NOMO-1 treated with DMSO at 0.1 percent for 48 hours (cell line): ENCODE measurements around the gene MGAT4A.

Source experiments
- DNase-seq: peaks from one replicate; lab custom pipeline; 2025; ENCODE audit not compliant: unreplicated experiment; lab: John Stamatoyannopoulos, UW

MGAT4A gene

DNA sequence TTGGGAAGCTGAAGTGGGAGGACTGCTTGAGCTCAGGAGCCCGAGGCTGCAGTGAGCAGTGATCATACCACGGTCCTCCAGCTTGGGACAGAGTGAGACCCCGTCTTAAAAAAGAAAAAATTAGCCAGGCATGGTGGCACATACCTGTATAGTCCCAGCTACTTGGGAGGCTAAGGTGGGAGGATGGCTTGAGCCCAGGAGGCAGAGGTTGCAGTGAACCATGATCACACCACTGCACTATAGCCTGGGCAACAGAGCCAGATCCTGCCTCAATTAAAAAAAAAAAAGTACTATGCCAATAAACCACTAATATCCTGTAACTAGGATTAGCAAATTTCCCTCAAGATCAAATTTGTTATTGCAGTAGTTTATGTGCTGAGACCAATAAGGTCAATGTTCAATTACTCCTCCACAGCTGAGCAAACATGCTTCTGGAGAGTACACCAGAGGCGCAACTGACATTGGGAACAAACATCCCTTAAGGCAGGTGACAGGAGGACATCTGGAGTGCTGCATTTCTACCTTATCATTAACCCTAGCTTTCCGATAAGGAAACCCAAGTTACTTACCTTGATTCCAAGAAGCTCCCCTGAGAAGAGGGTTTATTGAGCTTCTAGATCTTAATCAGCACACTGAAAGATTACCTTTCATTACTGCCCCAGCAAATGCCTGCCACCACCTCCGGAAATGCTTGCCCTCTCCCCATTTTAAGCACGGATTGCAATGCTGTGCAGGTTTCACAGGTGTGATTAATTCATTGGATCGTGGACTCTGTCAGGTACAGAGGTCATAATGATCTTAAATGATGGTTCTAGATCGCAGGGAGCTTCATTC, 26.2 kb downstream of the MGAT4A start:
- no peak for DNase-seq

DNA sequence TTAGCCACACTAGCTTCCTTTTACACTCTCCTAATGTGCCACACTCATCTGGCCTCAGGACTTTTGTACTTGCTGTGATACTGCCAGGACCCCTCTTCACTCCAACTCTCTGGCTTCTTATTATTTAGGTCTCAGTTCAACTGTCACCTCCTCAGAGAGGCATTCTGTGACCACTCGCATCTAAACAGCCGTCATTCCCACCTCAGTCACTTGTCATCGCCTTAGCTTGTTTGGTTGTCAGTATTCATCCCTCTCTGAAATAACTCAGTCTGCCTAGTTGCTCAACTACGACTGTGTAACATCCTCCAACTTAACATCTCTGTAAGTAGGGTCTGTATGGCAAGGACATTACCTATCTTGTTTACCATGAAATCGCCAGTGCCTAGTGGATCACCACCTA, 27.2 kb downstream of the MGAT4A start:
- no peak for DNase-seq

DNA sequence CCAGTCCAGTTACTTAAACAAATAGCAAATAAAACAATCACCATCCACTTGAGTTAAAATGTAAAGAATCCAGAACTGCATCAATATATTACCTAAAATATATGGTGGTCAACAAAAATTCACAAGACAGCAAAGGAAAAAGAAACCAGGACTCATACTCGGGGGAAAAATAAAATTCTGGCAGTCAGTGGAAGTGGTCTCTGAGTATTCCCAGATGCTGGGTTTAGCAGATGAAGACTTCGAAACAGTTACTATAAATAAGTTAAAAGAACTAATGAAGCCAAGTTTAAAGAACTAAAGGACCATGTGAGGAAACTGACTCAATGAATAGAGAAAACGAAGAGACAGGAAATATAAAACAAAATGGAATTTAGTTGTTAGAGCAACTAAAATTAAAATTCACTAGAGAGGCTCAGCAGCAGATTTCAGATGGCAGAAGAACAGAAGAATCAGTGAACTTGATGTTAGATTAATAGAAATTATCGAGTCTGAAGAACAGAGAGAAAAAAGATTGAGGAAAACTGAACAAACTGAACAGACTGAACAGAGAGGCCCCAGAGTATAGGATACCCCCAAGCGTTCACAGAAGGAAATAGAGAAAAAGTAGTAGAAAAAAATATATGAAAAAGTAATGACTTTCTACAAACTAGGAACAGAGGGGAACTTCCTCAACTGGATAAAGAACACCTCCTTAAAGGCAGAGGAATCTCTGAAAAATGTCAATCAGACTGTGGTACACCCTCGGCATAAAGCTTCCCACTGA, 27.9 kb downstream of the MGAT4A start:
- DNase-seq: no peak

DNA sequence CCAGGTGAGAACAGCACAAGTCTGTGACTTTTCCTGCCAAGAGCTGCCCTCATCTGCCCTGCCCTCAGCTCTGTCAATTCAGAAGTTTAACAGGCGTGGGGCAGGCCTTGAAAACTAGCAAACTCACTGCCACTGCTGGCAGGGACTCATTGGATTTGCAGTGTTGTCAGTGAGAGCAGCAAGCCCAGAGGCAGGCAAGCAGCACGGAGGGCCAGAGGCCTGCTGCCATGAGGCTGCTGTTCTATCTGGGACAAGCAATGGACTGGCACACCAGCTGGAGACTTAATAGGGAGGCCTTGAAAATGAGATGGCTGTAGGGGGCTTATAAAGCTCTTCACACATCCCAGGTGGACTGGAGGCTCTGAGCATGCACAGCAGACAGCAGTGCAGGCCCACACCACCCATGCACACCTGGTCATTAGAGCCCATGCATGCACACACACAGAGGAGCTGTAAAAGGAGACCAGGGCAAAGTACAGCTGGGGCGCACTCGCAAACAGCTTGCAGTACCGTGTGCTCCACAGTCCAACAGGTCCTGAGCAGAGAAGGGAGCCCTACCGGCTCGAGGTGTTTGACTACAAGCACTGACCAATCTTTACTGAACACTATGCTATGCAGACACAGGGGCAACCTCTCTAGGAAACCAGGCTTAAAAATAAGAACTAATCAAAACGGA, 28.7 kb downstream of the MGAT4A start:
- DNase-seq: no peak

DNA sequence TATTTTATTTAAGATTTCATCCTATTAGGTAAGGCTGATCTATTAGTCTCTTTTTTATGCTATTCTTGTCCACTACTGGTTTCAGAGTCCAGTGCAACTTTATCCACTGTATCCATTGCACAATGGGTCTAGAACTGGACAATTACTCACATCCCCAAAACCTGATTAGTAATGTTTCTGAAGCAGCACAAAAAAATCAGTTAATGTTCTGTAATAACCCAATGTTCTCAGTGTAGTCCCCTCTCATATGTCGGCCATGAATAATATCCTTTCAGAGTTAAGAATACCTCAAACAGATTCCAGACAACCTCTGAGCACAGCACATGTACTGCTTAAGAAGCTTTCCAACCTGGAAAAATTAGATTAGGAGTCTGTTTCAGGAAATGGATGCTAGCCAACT, 29.7 kb downstream of the MGAT4A start:
- DNase-seq: no peak

DNA sequence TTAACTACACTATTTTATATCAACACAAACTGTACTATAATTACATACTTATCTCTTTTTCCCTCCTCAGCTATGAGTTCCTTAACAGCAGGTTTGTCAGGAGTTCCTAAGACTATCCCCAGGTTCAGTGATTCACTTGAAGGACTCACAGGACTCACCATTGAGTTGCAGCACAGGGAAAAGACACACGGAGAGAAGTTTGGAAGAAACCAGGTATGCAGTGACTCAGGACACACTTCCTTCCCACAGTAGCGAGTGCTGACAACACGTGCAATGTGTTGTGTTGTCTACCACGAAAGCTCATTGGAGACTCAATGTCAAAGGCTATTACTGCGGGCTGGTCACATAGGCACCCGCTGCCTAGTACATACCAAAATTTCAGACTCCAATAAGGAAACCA, 32.0 kb downstream of the MGAT4A start:
- DNase-seq: no peak

DNA sequence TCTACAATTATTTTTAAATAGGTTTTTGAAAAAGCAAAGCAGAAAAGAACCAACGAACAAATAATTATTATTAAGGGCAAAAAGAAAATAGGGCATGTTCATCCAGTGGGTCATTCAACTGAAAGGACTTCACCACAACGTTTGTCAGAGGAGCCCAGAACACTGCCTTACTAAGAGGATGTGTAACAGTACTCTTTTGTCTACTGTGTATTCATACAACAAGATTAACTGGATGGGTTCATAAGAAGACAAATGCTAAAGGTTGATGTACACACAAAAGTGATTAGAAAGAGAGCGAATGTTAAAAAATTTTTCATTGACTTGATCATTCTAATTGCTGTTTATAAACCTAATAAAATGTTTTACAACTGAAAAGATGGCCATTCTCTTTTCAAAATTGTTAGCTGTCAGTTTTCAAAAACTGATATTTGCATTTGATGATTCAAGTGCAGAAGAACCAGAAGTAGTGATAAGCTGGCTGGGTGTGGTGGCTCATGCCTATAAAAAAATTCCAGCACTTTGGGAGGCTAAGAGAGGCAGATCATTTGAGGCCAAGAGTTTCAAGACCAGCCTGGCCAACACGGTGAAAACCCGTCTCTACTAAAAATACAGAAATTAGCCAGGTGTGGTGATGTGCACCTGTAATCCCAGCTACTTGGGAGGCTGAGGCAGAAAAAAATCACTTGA, 33.1 kb downstream of the MGAT4A start:
- no peak for DNase-seq

DNA sequence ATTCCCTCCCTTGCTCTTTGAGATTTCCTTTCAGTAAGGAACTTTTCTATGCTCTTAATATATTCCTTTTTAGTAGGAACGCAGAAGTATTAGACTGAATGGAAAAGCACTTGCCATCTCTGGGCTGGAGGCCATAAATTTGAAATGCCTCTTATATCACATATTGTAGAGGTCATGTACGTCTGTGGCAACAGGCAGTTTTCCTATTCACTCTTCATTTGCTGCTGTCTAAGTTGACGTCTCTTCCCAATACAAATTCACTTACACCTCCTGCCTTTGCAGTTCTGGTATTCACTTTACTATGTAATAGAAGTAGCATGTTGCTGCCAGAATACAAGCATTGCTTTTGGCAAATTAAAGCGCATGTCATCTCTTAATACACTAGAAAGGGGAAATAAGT, 34.7 kb downstream of the MGAT4A start:
- DNase-seq: no peak

DNA sequence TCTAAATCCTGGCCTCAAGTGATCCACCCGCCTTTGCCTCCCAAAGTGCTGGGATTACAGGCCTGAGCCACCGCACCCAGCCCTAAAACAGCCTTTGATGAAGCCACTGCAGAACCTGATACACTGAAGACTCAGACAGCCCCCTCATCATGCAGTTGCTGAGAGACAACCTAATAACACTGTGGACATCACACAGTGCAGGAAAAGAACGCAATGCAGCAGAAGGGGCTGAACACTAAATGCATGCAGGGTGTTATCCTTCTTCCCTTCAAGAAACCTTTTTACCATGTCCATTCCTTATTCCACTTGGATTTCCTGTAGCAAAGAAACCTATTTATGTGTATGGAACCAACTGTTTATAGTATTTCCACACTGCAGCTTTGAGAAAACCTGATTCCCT, 35.7 kb downstream of the MGAT4A start:
- no peak for DNase-seq

DNA sequence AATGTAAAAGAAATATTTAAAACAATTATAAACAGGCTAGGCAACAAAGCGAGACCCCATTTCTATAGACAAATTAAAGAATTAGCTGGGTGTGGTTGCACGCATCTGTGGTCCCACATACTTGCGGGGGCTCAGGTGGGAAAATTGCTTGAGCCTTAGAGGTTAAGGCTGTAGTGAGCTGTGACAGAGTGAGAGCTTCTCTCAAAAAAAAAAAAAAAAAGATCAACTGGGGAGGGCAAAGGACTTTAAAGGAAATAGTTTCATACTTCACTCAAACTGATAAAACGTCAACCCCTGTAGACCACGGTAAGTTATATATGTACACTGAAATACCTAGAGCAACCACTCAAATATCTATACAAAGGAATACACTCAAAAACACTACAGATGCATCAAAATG, 37.5 kb downstream of the MGAT4A start:
- no peak for DNase-seq

DNA sequence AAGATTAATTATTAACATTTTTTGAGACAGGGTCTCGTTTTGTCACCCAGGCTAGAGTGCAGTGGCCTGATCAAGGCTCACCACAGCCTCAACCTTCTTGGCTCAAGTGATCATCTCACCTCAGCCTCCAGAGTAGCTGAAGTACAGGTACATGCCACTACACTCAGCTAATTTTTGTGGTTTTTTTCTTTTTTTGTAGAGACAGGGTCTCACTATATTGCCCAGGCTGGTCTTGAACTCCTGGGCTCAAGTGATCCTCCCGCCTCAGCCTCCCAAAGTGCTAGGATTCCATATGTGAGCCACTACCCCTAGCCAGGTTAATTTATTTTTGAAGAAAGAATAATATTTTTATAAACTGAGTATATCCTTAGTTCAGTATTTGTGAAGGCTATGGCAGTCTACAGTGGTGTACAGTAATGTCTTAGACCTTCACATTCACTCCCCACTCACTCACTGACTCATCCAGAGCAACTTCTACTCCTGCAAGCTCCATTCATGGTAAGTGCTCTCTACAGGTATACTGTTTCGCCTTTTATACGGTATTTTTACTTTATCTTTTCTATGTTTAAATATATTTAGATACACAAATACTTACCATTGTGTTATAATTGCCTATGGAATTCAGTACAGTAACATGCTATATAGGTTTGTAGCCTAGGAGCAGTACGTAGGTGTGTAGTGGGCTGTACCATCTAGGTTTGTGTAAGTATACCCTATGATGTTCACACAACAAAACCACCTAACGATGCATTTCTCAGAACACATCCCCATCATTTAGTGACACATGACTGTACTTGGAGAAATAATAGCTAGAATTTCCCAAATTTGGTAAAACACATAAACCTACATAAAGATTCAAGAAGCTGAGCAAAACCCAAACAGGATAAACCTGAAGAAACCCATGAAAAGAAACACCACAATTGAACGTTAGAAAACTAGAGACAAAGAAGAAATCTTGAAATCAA, 38.6 kb downstream of the MGAT4A start:
- no peak for DNase-seq

DNA sequence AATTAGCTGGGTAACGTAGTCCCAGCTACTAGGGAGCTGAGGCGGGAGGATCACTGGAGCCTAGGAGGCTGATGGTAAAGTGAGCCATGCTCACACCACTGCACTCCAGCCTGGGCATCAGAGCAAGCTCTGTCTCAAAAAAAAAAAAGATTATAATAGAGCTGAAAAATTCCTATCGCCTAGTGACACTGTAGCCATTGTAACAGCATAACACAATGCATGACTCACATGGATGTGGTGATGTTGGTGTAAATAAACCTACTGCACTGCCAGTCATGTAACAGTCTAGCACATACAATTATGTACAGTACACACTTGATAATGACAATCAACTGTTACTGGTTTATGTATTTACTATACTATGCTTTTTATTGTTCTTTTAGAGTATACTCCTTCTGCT, 39.6 kb downstream of the MGAT4A start:
- DNase-seq: no peak

DNA sequence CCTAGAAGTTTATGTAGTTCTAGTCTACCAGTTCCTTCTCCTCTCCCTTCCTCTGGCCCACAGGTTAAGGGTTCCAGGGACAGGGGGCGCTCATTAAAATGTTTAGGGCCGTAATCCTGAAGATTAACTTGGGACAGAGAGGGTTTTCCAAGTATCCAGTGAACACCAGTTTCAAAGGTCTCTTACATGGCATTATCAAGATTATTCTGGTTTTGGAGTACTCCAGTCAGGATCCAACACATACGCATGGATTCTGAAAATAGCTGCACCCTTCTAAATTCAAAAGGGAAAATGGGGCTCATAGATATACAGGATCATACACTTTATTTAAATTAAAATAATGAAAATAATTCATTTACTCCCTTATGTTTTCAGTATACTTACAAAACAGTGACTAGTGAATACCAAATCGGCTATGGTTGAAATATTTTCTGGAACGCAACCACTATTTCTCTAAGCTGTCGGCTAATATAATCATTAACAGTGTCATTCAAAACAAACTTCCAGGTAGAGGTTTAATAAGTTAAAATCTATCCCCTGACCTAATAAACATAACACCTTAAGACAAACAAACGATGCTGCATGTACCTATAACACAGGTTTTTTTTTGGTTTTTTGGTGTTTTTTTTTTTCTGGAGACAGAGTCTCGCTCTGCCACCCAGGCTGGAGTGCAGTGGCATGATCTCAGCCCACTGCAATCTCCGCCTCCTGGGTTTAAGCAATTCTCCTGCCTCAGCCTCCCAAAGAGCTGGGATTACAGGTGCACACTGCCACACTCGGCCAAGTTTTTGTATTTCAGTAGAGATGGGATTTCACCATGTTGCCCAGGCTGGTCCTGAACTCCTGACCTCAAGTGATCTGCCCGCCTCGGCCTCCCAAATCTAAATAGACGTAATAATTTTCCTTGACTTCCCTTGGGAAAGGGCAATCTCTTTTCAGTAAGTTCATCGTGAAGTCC, 44.7 kb downstream of the MGAT4A start:
- no peak for DNase-seq

DNA sequence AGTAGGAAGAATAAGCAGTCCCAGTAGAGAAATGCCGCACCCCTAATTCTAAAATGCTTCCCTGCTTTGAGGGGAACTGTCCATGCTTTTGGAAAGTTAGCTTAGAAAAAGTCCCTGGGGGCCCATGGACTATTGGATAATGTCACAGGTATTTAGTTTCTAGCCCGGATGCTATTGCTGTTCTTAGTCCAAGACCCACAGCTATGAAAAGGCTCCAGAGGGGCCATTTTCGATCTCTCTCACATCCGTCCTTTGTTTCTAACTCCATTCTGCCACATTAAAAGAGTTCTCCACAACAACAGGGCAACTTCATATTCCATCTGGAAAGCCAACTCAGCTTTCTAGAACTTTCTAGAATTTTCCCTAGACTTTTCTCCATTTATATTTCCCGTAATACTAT, 47.2 kb downstream of the MGAT4A start:
- DNase-seq: no peak

DNA sequence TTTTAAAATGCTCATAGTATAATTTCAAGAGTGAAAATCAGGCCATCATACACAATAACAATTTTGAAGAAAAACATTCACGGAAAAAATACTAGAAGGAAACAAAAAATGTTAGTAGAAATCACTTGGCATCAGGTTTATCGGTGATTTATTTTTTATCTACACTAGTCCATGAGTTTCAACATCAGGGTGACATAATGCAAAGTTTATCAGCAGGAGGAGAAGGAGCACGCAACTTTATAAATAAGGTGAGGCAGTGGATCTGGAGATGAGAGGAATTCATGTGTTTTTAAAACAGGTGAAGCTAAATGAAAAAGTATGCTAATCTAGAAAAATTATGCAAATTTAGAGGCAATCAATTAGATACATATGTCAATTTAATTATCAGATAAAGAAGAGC, 54.2 kb downstream of the MGAT4A start:
- no peak for DNase-seq

DNA sequence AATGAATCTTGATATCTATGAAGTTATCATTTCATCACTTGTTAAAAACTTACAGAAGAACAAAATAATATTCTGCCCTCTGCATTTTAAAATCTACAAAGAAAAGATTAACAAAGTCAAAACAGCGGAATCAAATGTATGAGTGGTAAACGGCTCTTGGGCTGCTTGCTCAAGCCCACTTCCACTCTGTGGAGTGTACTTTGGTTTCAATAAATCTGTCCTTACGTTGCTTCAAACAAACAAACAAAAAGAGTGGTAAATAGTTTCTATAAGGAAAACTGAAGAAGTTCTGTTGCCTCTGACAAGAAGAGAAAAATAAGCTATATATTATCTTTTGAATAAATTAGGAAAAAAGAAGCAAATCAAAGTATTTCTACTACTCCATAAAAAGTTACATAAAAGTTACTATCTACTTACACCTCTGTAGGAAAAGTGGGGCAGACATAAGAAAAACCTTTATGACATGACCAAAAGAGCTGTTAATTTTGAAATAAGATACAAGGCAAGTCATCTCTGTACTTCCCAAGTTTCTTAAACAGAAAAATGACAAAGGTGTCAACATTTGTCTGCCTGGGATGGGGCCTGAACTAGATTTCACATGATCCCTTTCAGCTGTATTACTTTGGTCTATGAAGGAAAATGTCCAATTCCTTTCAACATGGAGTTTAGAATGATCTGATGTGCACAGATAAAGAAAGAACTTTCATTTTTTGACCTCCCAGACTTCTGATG, 56.5 kb downstream of the MGAT4A start:
- no peak for DNase-seq

DNA sequence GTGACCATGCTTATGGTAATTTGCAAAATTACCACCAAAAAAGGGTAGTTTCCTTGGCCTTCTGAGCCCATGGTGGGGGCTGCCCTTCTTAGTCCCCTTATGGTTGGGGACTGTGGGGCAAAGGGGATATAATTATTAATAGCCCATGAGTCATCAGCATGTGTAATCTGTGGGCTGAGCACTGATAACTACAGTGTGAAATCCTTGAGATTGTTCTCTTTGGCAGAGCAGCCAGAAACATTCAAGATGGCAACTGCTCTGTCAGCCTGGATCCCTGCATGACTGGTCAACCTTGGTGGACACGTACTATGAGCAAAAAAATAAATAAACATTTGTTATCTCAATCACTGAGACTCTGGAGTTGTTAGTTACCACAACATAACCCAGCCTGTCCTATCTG, 61.3 kb downstream of the MGAT4A start:
- no peak for DNase-seq

DNA sequence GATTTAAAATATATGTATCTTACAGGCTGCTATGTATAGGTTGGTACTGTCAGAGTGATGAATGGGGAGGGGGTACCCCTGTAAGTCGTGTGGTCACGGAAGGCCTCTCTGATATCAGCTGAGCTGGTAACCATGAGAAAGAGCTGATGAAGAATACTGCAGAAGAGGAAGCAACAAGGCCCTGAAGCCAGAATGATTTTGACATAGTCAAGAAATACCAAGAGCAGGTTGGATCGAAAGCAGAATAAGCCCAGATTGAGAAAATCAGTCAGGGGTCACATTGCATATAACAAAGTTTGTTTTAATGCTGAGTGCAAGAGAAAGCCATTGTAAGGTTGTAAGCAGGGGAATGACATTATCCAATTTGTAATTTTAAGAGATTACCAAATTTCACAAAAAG, 65.3 kb downstream of the MGAT4A start:
- DNase-seq: peak; percentile 59
